NB4 (cell line): ENCODE results near the gene PIAS4.

ENCODE experiments used
- DNase-seq: peaks from one replicate; pipeline ENCODE4 v3.0.0; 2010; ENCODE audit warnings: low read depth
- H3K4me3 ChIP-seq: one replicate; pipeline ENCODE4 v1.5.1; 2011; ENCODE audit warnings: mild to moderate bottlenecking, low read depth, low read length, moderate library complexity
- CTCF ChIP-seq: IDR thresholded peaks from one replicate; pipeline ENCODE4 v1.5.1; 2012; ENCODE audit warnings: low read depth, low read length
- MAX ChIP-seq: IDR thresholded peaks from 2 replicates; pipeline ENCODE4 v1.6.1; 2011; ENCODE audit warnings: low read depth, low read length
- MYC ChIP-seq: IDR thresholded peaks from 2 replicates; pipeline ENCODE4 v1.6.1; 2011; ENCODE audit warnings: low read depth, low read length
- POLR2A ChIP-seq: IDR thresholded peaks from 2 replicates; pipeline ENCODE4 v1.6.1; 2011; ENCODE audit warnings: mild to moderate bottlenecking; ENCODE audit not compliant: insufficient read length; ENCODE audit errors: extremely low read depth

Gene PIAS4

GRCh38 chr19:4023600-4024398, 16.3 kb downstream of the PIAS4 start:
- TF ChIP-seq CTCF (no peak), MYC (no peak), MAX (no peak), POLR2A (no peak)
- no peak for DNase-seq
- no peak overlapping the region for H3K4me3 ChIP-seq

- no peak for TF ChIP-seq MAX
- no peak for TF ChIP-seq CTCF
- TF ChIP-seq MYC = no peak
- no peak for TF ChIP-seq POLR2A
- no peak for DNase-seq
- no peak overlapping the region for H3K4me3 ChIP-seq
Measured at GRCh38 chr19:4025317-4025716, 17.8 kb downstream of the PIAS4 start.

- H3K4me3 ChIP-seq = no peak overlapping the region
- DNase-seq = no peak
- no peak for TF ChIP-seq MAX
- TF ChIP-seq CTCF = no peak
- TF ChIP-seq MYC = no peak
- TF ChIP-seq POLR2A = no peak
Measured at GRCh38 chr19:4027146-4027545, 19.6 kb downstream of the PIAS4 start.

- no peak overlapping the region for H3K4me3 ChIP-seq
- DNase-seq = no peak
- TF ChIP-seq MAX = no peak
- no peak for TF ChIP-seq CTCF
- TF ChIP-seq POLR2A = no peak
- no peak for TF ChIP-seq MYC
Measured at GRCh38 chr19:4028334-4029246, 21.1 kb downstream of the PIAS4 start.

GRCh38 chr19:4029247-4029614, 21.7 kb downstream of the PIAS4 start:
- TF ChIP-seq POLR2A (no peak), MAX (no peak), CTCF (no peak), MYC (no peak)
- DNase-seq = no peak
- H3K4me3 ChIP-seq = no peak overlapping the region
